PC-3 (cell line): ENCODE data around the gene RPS17. TPM values are rescaled to one million over a fixed set of nuclear protein-coding genes. Genes with fewer than 3 reads are reported as not detected.

Source experiments
- ATAC-seq: fragments of 200-7000 bp; cut with Tn5 transposase; 2 replicates; pipeline ENCODE4 v1.9.1; 2020; ENCODE audit warnings: mild to moderate bottlenecking, moderate library complexity
- BruUV-seq: library from RNA; stranded (reverse); fragments of 400-500 nt; replicated peaks from 2 replicates; lab custom pipeline; 2021; lab: Mats Ljungman, UMichigan
- CTCF ChIA-PET: fragments of 300-600 bp; sonication (Branson Sonifier 250); formaldehyde crosslinking; loops from one replicate; lab custom pipeline; 2022; ENCODE audit warnings: antibody characterized with exemption; lab: Charles Lee
- POLR2A ChIA-PET: fragments of 300-600 bp; sonication (Branson Sonifier 250); formaldehyde crosslinking; loops from one replicate; lab custom pipeline; 2022; ENCODE audit warnings: antibody characterized with exemption; ENCODE audit not compliant: unreplicated experiment; lab: Charles Lee
- DNase-seq: peaks from one replicate; pipeline ENCODE4 v3.0.0-alpha.2; 2015
- H2AFZ ChIP-seq: fragments of 300-600 bp; sonication (generic); 2 replicates; pipeline ENCODE4 v1.6.0; 2016; ENCODE audit warnings: antibody characterized with exemption, low read length
- H3F3A ChIP-seq: fragments of 300-600 bp; sonication (generic); one replicate; pipeline ENCODE4 v1.6.0; 2017; ENCODE audit warnings: antibody characterized with exemption, low read length, control low read depth, mild to moderate bottlenecking; ENCODE audit not compliant: unreplicated experiment
- H3K27ac ChIP-seq: fragments of 300-600 bp; sonication (generic); 2 replicates; pipeline ENCODE4 v1.5.1; 2016; ENCODE audit warnings: mild to moderate bottlenecking, low read length
- H3K27me3 ChIP-seq: fragments of 300-600 bp; sonication (generic); 2 replicates; pipeline ENCODE4 v1.6.1; 2016; ENCODE audit warnings: low read length, mixed read lengths
- H3K36me3 ChIP-seq: fragments of 300-600 bp; sonication (generic); 2 replicates; pipeline ENCODE4 v1.6.1; 2016; ENCODE audit warnings: low read depth, mixed run types, low read length, mixed read lengths
- H3K4me1 ChIP-seq: fragments of 300-600 bp; sonication (generic); 2 replicates; pipeline ENCODE4 v1.5.1; 2016; ENCODE audit warnings: low read length; ENCODE audit not compliant: insufficient read depth
- H3K4me2 ChIP-seq: fragments of 300-600 bp; sonication (generic); 2 replicates; pipeline ENCODE4 v1.6.0; 2016; ENCODE audit warnings: low read length
- H3K4me3 ChIP-seq: fragments of 300-600 bp; sonication (generic); 2 replicates; pipeline ENCODE4 v1.5.1; 2016; ENCODE audit warnings: mild to moderate bottlenecking, low read length, mixed read lengths
- H3K79me2 ChIP-seq: fragments of 300-600 bp; sonication (generic); 2 replicates; pipeline ENCODE4 v1.6.1; 2017; ENCODE audit warnings: low read length, mixed read lengths
- H3K9ac ChIP-seq: fragments of 300-600 bp; sonication (generic); 2 replicates; pipeline ENCODE4 v1.6.0; 2016; ENCODE audit warnings: mild to moderate bottlenecking, low read length
- H3K9me2 ChIP-seq: fragments of 300-600 bp; sonication (generic); replicated peaks from 2 replicates; pipeline ENCODE4 v1.6.1; 2016; ENCODE audit warnings: mixed run types, low read length, mixed read lengths
- H3K9me3 ChIP-seq: fragments of 300-600 bp; sonication (generic); 2 replicates; pipeline ENCODE4 v1.6.1; 2016; ENCODE audit warnings: low read length, mixed read lengths
- H4K20me1 ChIP-seq: fragments of 300-600 bp; sonication (generic); 2 replicates; pipeline ENCODE4 v1.6.1; 2016; ENCODE audit warnings: low read length, mixed read lengths
- EZH2 ChIP-seq: fragments of 300-600 bp; sonication (generic); IDR thresholded peaks from one replicate; pipeline ENCODE4 v1.6.1; 2017; ENCODE audit warnings: antibody characterized with exemption, mild to moderate bottlenecking, low read length; ENCODE audit not compliant: unreplicated experiment
- EZH2phosphoT487 ChIP-seq: fragments of 300-600 bp; sonication (generic); IDR thresholded peaks from 2 replicates; pipeline ENCODE4 v1.6.1; 2018; ENCODE audit warnings: mild to moderate bottlenecking, antibody characterized with exemption, low read length, borderline replicate concordance
- intact Hi-C: fragments of 100-400 bp; cut with micrococcal nuclease; formaldehyde crosslinking; loops from 2 replicates; pipeline ENCODE4 v1.9.0; 2023
- total RNA-seq: library from RNA; depleted of rRNA; stranded (reverse); fragments of >200 nt; gene quantifications from 2 replicates; pipeline ENCODE4 v1.2.3, GENCODE V29; 2014
- TF ChIP-seq, protein P1 (sequence below): fragments of 300-600 bp; sonication (generic); conservative IDR thresholded peaks from 2 replicates; pipeline ENCODE4 v1.5.1; 2017; ENCODE audit warnings: antibody characterized with exemption, low read depth, mild to moderate bottlenecking, low read length

RPS17 gene
- total RNA-seq, 1 experiment from 2014 or later, result 3,194 TPM

GRCh38 chr15:82553846-82554245 lies 13.6 kb upstream of the RPS17 start:
- Histone ChIP-seq H3K4me3 (no peak overlapping the region), H2AFZ (no peak overlapping the region), H3K9me2 (no peaks in the 10 kb centered on the region), H3K27ac (no peak overlapping the region), H3K4me2 (no peak overlapping the region), H4K20me1 (no peaks in the 10 kb centered on the region), H3K79me2 (no peaks in the 10 kb centered on the region), H3K27me3 (no peaks in the 10 kb centered on the region), H3K9me3 (no peaks in the 10 kb centered on the region), H3K4me1 (peaks cover 11% of the 10 kb centered on the region), H3K36me3 (no peaks in the 10 kb centered on the region), H3K9ac (no peak overlapping the region), H3F3A (peaks cover 7% of the 10 kb centered on the region)
- POLR2A ChIA-PET, result no interaction called here
- ATAC-seq, result no peak
- DNase-seq, result no peak
- intact Hi-C loops, result no loop called here
- CTCF ChIA-PET, result no interaction called here
- no TSS peak for BruUV-seq
- TF ChIP-seq EZH2phosphoT487 (no peak), EZH2 (no peak)
- TF ChIP-seq, protein P1, sequence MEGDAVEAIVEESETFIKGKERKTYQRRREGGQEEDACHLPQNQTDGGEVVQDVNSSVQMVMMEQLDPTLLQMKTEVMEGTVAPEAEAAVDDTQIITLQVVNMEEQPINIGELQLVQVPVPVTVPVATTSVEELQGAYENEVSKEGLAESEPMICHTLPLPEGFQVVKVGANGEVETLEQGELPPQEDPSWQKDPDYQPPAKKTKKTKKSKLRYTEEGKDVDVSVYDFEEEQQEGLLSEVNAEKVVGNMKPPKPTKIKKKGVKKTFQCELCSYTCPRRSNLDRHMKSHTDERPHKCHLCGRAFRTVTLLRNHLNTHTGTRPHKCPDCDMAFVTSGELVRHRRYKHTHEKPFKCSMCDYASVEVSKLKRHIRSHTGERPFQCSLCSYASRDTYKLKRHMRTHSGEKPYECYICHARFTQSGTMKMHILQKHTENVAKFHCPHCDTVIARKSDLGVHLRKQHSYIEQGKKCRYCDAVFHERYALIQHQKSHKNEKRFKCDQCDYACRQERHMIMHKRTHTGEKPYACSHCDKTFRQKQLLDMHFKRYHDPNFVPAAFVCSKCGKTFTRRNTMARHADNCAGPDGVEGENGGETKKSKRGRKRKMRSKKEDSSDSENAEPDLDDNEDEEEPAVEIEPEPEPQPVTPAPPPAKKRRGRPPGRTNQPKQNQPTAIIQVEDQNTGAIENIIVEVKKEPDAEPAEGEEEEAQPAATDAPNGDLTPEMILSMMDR, result no peak

- no TSS peak for BruUV-seq
- H3K4me1 ChIP-seq, result peaks cover 11% of the 10 kb centered on the region
- H3K9me3 ChIP-seq, result no peaks in the 10 kb centered on the region
- H3K9ac ChIP-seq, result no peak overlapping the region
- ATAC-seq (no peak), DNase-seq (no peak)
- no peaks in the 10 kb centered on the region for H3K27me3 ChIP-seq
- H3K4me2 ChIP-seq, result no peak overlapping the region
- ChIA-PET POLR2A (no interaction called here), CTCF (no interaction called here)
- no peak overlapping the region for H3K27ac ChIP-seq
- H3K9me2 ChIP-seq, result no peaks in the 10 kb centered on the region
- TF ChIP-seq, protein P1, result no peak
- TF ChIP-seq EZH2 (no peak), EZH2phosphoT487 (no peak)
- no peaks in the 10 kb centered on the region for H4K20me1 ChIP-seq
- no peak overlapping the region for H2AFZ ChIP-seq
- intact Hi-C loops, result no loop called here
- H3F3A ChIP-seq, result peaks cover 7% of the 10 kb centered on the region
- H3K36me3 ChIP-seq, result no peaks in the 10 kb centered on the region
- H3K4me3 ChIP-seq, result no peak overlapping the region
- no peaks in the 10 kb centered on the region for H3K79me2 ChIP-seq
These were observed 12.6 kb upstream of the RPS17 start for GRCh38 chr15:82552861-82553260.

DNA sequence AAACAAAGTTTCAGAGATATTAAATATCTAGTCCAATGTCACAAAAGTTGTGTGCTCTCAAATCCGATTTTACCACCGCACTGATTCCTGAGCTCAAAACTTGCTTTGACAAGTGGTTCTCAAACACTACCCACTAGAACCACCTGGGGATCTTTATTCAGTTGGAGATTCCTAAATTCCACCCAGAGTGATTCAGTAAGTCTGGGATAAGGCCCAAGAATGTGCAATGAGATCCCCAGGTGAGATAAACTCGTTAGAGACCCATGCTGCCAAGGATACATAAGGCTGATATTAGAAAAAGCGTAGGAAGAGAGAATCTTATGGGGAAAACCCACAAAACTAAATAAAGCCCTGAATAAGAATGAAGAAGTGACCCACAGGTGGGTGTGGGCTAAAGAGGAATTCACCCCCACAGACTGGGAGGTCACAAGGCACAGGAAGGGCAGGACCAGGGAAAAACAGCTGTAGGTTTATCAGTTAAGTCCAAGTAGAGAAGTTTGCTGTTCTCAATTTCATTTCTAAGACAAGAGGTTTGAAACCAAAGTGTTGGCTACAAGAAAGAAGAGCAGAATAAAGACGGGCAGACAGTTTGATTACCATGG lies 11.5 kb upstream of the RPS17 start:
- Histone ChIP-seq H3K9me2 (no peaks in the 10 kb centered on the region), H3K9ac (no peak overlapping the region), H2AFZ (no peak overlapping the region), H3K27ac (no peak overlapping the region), H3K4me2 (peak overlapping the region; percentile 12; the same call in 1 of the 2 replicates), H4K20me1 (no peaks in the 10 kb centered on the region), H3K79me2 (no peaks in the 10 kb centered on the region), H3F3A (peaks cover 7% of the 10 kb centered on the region), H3K4me3 (no peak overlapping the region), H3K9me3 (no peaks in the 10 kb centered on the region), H3K36me3 (no peaks in the 10 kb centered on the region), H3K27me3 (no peaks in the 10 kb centered on the region), H3K4me1 (peaks cover 11% of the 10 kb centered on the region)
- TF ChIP-seq EZH2, result no peak
- no peak for TF ChIP-seq EZH2phosphoT487
- TF ChIP-seq, protein P1, result no peak
- intact Hi-C loops, result no loop called here
- POLR2A ChIA-PET, result no interaction called here
- DNase-seq, result peak; percentile 84
- BruUV-seq, result no TSS peak
- CTCF ChIA-PET, result interaction anchor here (0.7 kb wide), 1 partner anchor 198 kb away, joined by 4 read pairs; no protein-coding TSS in a partner anchor
- peak; percentile 80 for ATAC-seq
